Peyer's patch (tissue), 4 donors: ENCODE measurements around the gene MINDY4.

Source experiments
- POLR2A ChIP-seq, 2 donors: fragments of 450-650 bp; IDR thresholded peaks; one replicate each; pipeline ENCODE4 v1.5.1; 2017; ENCODE audit warnings: antibody characterized with exemption in 2 of 2, mild to moderate bottlenecking in 2 of 2, moderate library complexity in 2 of 2
- TF ChIP-seq, protein P1 (sequence below), 6 experiments: fragments of 450-650 bp in 4 of 6; fragments of 200-600 bp in 2 of 6; sonication (generic) in 1 of 6; IDR thresholded peaks; one replicate each; pipeline ENCODE4 v1.5.1; 2017 to 2019; ENCODE audit warnings: antibody characterized with exemption in 6 of 6, mild to moderate bottlenecking in 3 of 6, moderate library complexity in 1 of 6

GRCh38 chr7:30805081-30805691 is 34.0 kb downstream of the MINDY4 start:
- TF ChIP-seq, protein P1, sequence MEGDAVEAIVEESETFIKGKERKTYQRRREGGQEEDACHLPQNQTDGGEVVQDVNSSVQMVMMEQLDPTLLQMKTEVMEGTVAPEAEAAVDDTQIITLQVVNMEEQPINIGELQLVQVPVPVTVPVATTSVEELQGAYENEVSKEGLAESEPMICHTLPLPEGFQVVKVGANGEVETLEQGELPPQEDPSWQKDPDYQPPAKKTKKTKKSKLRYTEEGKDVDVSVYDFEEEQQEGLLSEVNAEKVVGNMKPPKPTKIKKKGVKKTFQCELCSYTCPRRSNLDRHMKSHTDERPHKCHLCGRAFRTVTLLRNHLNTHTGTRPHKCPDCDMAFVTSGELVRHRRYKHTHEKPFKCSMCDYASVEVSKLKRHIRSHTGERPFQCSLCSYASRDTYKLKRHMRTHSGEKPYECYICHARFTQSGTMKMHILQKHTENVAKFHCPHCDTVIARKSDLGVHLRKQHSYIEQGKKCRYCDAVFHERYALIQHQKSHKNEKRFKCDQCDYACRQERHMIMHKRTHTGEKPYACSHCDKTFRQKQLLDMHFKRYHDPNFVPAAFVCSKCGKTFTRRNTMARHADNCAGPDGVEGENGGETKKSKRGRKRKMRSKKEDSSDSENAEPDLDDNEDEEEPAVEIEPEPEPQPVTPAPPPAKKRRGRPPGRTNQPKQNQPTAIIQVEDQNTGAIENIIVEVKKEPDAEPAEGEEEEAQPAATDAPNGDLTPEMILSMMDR (IDR thresholded peaks at IDR 0.05), result no peak
- TF ChIP-seq POLR2A (IDR thresholded peaks at IDR 0.05), result no peak
